22Rv1 (cell line): ENCODE results near the gene RPTOR.

Source experiments
- ZFX ChIP-seq: fragments of 450-650 bp; IDR thresholded peaks from 2 replicates; pipeline ENCODE4 v1.6.1; 2017; ENCODE audit warnings: antibody characterized with exemption, borderline replicate concordance
- TF ChIP-seq, protein P1 (sequence below): fragments of 450-650 bp; IDR thresholded peaks from 2 replicates; pipeline ENCODE4 v1.5.1; 2017; ENCODE audit warnings: mild to moderate bottlenecking

DNA sequence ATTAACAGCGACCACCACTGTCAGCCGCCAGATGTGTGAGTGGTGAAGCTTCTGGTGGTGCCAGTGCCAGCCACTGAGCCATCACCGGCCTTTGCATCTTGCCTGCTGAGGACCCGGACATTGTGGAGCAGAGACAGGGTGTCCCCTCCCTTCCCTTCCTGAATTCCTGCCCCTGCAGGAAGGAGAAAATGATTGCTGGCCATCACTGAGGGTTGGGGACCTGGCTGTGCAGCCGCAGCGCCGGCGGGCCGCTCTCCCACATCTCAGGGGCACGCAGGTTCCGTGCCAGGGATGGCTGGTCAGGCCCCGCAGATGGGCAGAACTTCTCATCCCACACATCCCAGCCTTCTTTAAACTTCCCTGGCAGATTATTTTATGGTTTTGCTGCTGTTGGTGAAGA lies 56.5 kb downstream of the RPTOR start:
- TF ChIP-seq, protein P1, sequence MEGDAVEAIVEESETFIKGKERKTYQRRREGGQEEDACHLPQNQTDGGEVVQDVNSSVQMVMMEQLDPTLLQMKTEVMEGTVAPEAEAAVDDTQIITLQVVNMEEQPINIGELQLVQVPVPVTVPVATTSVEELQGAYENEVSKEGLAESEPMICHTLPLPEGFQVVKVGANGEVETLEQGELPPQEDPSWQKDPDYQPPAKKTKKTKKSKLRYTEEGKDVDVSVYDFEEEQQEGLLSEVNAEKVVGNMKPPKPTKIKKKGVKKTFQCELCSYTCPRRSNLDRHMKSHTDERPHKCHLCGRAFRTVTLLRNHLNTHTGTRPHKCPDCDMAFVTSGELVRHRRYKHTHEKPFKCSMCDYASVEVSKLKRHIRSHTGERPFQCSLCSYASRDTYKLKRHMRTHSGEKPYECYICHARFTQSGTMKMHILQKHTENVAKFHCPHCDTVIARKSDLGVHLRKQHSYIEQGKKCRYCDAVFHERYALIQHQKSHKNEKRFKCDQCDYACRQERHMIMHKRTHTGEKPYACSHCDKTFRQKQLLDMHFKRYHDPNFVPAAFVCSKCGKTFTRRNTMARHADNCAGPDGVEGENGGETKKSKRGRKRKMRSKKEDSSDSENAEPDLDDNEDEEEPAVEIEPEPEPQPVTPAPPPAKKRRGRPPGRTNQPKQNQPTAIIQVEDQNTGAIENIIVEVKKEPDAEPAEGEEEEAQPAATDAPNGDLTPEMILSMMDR = no peak
- no peak for TF ChIP-seq ZFX
